ENCODE results near the gene OVOL2. TPM values are rescaled to one million over a fixed set of nuclear protein-coding genes. Genes with fewer than 3 reads are reported as not detected.

OVOL2 gene
- total and polyA plus RNA-seq, 2 of the 8 experiments (the other 6 are each of a cell fraction or from before 2014, with no cell fraction given), result 11.0 to 11.4 TPM

DNA sequence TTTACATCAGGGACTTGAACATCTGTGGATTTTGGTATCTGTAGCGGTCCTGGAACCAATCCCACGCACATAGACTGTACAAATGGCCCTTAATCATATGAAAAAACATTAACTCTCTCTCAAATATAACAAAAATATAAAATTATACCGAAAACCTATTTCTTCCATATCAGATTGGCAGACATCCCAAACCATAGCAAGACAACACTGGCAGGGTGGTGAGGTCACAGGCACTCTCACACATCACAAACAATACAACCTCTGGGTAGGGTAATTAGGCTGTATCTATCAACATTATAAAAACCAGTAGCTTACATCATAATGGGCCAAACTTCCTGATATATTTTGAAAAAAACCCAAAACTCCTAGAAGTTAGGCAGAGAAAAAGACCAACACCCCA, 40.9 kb downstream of the OVOL2 start (continued):
- TF ChIP-seq POLR2AphosphoS5 (IDR thresholded peaks at IDR 0.05; ENCODE audit: low read depth, low read length) (no peak), FOSL1 (IDR thresholded peaks at IDR 0.05; ENCODE audit: insufficient read depth, low read depth, low read length) (no peak), POU5F1 (IDR thresholded peaks at IDR 0.05; ENCODE audit: low read depth, low read length) (no peak)
